NCI-H524 (cell line): ENCODE results near the gene GSS.
A peak's percentile ranks its signal among the peaks of the same experiment; 100 is the strongest.

Source experiments
- DNase-seq, 2 experiments: peaks; one replicate each; lab custom pipeline; 2025; lab: John Stamatoyannopoulos, UW

GSS gene

GRCh38 chr20:34946661-34947060 is 8.9 kb downstream of the GSS start:
- no peak for DNase-seq

- DNase-seq = no peak
Observed at GRCh38 chr20:34945315-34946077, 10.1 kb downstream of the GSS start.

GRCh38 chr20:34943808-34944567 is 11.6 kb downstream of the GSS start:
- DNase-seq = no peak

- no peak for DNase-seq
Observed at GRCh38 chr20:34942301-34942700, 13.3 kb downstream of the GSS start.

- DNase-seq = no peak
Observed at GRCh38 chr20:34941226-34941625, 14.4 kb downstream of the GSS start.

GRCh38 chr20:34940081-34940481 is 15.5 kb downstream of the GSS start:
- DNase-seq = no peak

- peak in 1 of 2 experiments; percentile 46 for DNase-seq
Observed at GRCh38 chr20:34938466-34939163, 17.0 kb downstream of the GSS start.

- DNase-seq = no peak
Observed at GRCh38 chr20:34931771-34932170, 23.8 kb downstream of the GSS start.

GRCh38 chr20:34928411-34928810 is 27.2 kb downstream of the GSS start:
- no peak for DNase-seq

GRCh38 chr20:34927736-34928135 is 27.9 kb downstream of the GSS start:
- no peak for DNase-seq

GRCh38 chr20:34926581-34926980 is 29.0 kb downstream of the GSS start:
- no peak for DNase-seq

- DNase-seq = no peak
Observed at GRCh38 chr20:34925981-34926380, 29.6 kb downstream of the GSS start.

- DNase-seq = no peak
Observed at GRCh38 chr20:34925341-34925740, 30.3 kb downstream of the GSS start.

- no peak for DNase-seq
Observed at GRCh38 chr20:34923414-34923813, 32.2 kb downstream of the GSS start.

- no peak for DNase-seq
Observed at GRCh38 chr20:34922654-34923381, 32.8 kb downstream of the GSS start.

GRCh38 chr20:34921436-34921835 is 34.2 kb downstream of the GSS start:
- DNase-seq = no peak

- DNase-seq = no peak
Observed at GRCh38 chr20:34920055-34920454, 35.6 kb downstream of the GSS start.

- no peak for DNase-seq
Observed at GRCh38 chr20:34916774-34917354, 38.7 kb downstream of the GSS start.

GRCh38 chr20:34915749-34916455 is 39.7 kb downstream of the GSS start:
- peak in 1 of 2 experiments; percentile 19 for DNase-seq

GRCh38 chr20:34915131-34915530 is 40.5 kb downstream of the GSS start:
- no peak for DNase-seq
